H7 (cell line): ENCODE data around the gene ARMH3. TPM values are rescaled to one million over a fixed set of nuclear protein-coding genes. Genes with fewer than 3 reads are reported as not detected.

Experiments used
- DNase-seq: peaks from one replicate; pipeline ENCODE4 v3.0.0; 2012
- H3K27me3 ChIP-seq: 2 replicates; pipeline ENCODE4 v1.6.0; 2011; ENCODE audit warnings: mild to moderate bottlenecking, low read length; ENCODE audit not compliant: control insufficient read depth, insufficient read depth
- H3K36me3 ChIP-seq: replicated peaks from 2 replicates; pipeline ENCODE4 v1.5.1; 2011; ENCODE audit warnings: low read length; ENCODE audit not compliant: control insufficient read depth, insufficient read depth
- H3K4me3 ChIP-seq: 2 replicates; pipeline ENCODE4 v1.5.1; 2011; ENCODE audit warnings: low read depth, mild to moderate bottlenecking, control low read depth, low read length, moderate library complexity; ENCODE audit not compliant: insufficient read depth
- total RNA-seq: library from RNA; depleted of rRNA; stranded (reverse); fragments of >200 nt; shearing (Covaris generic); gene quantifications from 2 replicates; pipeline ENCODE4 v1.2.3, GENCODE V29; 2014

Gene ARMH3
- total RNA-seq, 1 experiment from 2014 or later = 4.4 TPM

DNA sequence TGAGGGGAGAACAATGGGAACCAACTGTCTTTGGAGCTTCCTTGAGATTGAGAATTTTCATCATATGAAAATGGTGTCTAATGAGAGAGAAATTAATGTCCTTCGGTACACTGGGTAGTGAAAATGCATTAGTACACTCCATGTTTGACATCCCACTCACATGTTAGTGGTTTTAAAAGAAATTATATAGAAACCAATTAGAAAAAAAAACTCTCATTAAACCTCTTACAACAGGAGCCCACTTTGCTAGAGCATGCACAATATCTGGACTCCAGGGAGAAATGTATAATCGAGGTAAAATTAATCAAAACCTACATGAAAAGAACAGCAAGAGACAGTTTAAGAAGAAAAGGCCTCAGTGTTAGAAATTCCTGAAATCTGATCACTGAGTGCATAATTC is 133.1 kb downstream of the ARMH3 start:
- Histone ChIP-seq H3K27me3 (no peaks in the 10 kb centered on the region), H3K36me3 (no peaks in the 10 kb centered on the region), H3K4me3 (no peak overlapping the region)
- DNase-seq = no peak

DNA sequence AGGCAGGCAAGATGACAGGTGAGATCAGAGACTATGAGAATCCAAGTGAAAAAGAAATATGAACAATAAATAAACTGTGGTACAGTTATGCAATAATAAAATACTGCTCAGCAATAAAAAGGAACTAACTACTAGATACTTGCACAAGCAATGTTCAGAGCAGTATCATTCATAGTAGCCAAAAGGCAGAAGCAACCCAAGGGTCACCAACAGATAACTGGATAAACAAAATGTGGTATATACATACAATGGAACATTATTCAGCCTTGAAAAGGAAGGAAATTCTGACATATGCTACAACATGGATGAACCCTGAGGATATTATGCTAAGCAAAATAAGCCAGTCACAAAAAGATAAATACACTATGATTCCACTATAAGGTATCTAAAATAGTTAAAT is 135.4 kb downstream of the ARMH3 start:
- H3K36me3 ChIP-seq = no peaks in the 10 kb centered on the region
- no peak overlapping the region for H3K4me3 ChIP-seq
- DNase-seq = no peak

DNA sequence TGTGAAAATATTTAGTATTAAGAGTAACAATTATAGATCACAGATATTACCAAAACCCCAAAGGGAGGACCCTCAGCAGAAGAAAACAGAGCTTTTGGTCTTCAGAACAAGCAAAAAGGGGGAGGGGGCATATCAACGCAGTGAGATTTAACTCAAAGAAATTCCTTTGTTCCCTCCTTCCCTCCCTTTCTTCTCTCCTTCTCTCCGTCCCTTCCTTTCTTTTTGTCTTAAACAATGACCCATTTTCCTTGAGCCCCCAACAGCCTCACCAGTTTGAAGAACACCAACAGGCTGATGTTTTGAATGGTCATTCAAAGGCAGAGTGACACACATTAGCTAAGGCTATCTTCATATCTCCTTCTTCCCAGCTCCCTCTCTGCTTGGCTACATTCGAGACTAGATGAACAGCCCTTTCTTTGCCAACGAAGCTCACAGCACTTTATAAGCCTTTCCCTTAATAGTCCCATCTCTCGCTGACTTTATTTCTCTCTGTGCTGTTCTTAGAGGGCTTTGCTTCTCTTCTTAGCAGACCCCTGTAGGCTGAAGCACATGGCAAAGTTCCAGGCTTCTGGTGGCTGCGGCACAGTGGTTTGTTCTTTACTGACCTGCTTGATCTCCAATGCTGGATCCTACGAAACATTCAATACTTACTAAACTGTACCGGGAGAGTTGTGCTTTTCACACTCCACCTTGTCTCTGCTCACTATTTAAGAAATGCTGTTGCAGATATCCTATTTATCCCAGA is 136.8 kb downstream of the ARMH3 start:
- Histone ChIP-seq H3K36me3 (no peaks in the 10 kb centered on the region), H3K4me3 (no peak overlapping the region), H3K27me3 (no peaks in the 10 kb centered on the region)
- DNase-seq = no peak

More for the DNA sequence above, 135.4 kb downstream of the ARMH3 start:
- no peaks in the 10 kb centered on the region for H3K27me3 ChIP-seq

- no peak for DNase-seq
- no peaks in the 10 kb centered on the region for H3K36me3 ChIP-seq
- no peaks in the 10 kb centered on the region for H3K27me3 ChIP-seq
- H3K4me3 ChIP-seq = no peak overlapping the region
Observed at GRCh38 chr10:101912561-101913179, 143.3 kb downstream of the ARMH3 start.

- DNase-seq = no peak
- Histone ChIP-seq H3K27me3 (no peaks in the 10 kb centered on the region), H3K4me3 (no peak overlapping the region), H3K36me3 (no peaks in the 10 kb centered on the region)
Observed at GRCh38 chr10:101906586-101907183, 149.3 kb downstream of the ARMH3 start.

- H3K27me3 ChIP-seq = no peaks in the 10 kb centered on the region
- DNase-seq = no peak
- H3K36me3 ChIP-seq = no peaks in the 10 kb centered on the region
- no peak overlapping the region for H3K4me3 ChIP-seq
Observed at GRCh38 chr10:101905251-101905650, 150.7 kb downstream of the ARMH3 start.

DNA sequence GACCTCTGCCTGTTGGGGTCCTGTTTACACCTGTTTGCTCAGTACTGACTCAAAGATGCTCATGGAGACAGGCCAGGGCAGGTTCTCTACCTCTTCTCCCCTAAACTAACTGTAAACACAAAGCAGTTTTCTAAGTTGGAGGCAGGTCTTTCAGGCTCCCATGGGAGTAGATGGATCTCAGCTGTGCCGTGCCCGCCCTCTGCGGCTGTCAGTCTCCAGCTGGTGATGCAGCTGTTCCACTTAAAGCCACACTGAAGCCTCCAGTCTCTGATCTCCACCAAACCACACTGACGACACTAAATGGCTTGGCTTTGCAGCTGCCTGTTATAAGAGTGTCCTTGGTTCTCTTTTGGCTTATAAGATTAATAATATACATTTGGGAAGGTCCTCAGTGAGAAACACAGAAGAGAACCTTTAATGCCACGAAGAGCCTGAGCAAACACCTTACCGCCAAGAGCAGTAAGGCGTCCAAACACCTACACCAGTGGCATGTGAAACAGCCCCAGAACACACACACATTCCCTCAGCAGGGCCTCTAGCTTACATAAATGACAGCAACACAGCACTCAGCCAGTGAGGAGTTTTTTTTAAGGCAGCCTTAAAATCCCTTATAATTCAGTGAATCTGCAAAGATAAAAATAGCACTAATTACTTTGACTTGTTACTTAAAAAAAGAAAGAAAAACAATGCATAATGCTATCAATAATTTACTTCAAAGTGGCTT is 152.0 kb downstream of the ARMH3 start:
- DNase-seq = no peak
- Histone ChIP-seq H3K27me3 (no peaks in the 10 kb centered on the region), H3K36me3 (no peaks in the 10 kb centered on the region), H3K4me3 (no peak overlapping the region)

DNA sequence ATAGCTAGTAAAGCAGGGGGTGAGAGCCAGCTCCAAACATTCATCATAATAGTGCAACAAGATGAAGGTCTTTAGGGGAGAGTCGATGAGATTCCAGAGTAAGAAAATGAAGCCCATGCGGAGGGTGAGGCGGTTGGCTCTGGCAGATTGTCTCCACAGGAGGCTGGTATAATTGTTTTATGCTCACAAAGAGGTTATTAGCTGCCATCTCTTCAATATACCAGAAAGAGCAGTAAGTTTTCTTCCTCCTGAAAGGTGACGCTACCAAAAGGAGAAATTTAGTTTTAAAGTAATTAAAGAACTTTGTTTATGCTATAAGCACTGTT is 153.2 kb downstream of the ARMH3 start:
- Histone ChIP-seq H3K27me3 (no peaks in the 10 kb centered on the region), H3K36me3 (no peaks in the 10 kb centered on the region), H3K4me3 (no peak overlapping the region)
- DNase-seq = no peak

- Histone ChIP-seq H3K36me3 (no peaks in the 10 kb centered on the region), H3K27me3 (no peaks in the 10 kb centered on the region), H3K4me3 (no peak overlapping the region)
- DNase-seq = peak; percentile 46
Observed at GRCh38 chr10:101902032-101902819, 153.7 kb downstream of the ARMH3 start.

DNA sequence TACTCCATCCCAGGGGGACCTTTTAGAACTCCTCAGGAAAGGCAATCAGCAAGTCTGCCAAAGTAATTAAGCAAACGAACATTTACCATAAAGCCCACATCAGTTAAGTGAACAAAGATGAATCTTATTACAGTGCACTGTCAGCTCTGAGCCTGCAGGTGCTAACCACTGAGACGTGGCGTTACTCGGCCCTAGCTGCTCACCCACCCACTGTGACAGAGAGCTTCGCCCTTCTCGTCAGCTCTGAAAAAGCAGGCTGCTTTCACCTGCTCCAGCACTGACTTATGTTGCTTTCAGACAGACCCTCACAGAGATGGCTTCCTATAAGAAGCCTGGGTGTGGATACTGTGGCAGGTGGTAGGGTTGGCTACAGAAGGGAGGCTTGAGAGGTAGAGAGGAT is 154.6 kb downstream of the ARMH3 start:
- H3K36me3 ChIP-seq = no peaks in the 10 kb centered on the region
- DNase-seq = peak; percentile 41
- H3K27me3 ChIP-seq = no peaks in the 10 kb centered on the region
- no peak overlapping the region for H3K4me3 ChIP-seq

GRCh38 chr10:101897633-101898032 is 158.3 kb downstream of the ARMH3 start:
- Histone ChIP-seq H3K36me3 (no peaks in the 10 kb centered on the region), H3K27me3 (no peaks in the 10 kb centered on the region), H3K4me3 (no peak overlapping the region)
- no peak for DNase-seq

GRCh38 chr10:101896225-101896877 is 159.6 kb downstream of the ARMH3 start:
- Histone ChIP-seq H3K36me3 (no peaks in the 10 kb centered on the region), H3K4me3 (no peak overlapping the region), H3K27me3 (no peaks in the 10 kb centered on the region)
- no peak for DNase-seq

- H3K36me3 ChIP-seq = no peaks in the 10 kb centered on the region
- DNase-seq = no peak
- H3K27me3 ChIP-seq = no peaks in the 10 kb centered on the region
- H3K4me3 ChIP-seq = no peak overlapping the region
Observed at GRCh38 chr10:101895781-101896180, 160.2 kb downstream of the ARMH3 start.

- Histone ChIP-seq H3K4me3 (no peak overlapping the region), H3K27me3 (no peaks in the 10 kb centered on the region), H3K36me3 (no peaks in the 10 kb centered on the region)
- no peak for DNase-seq
Observed at GRCh38 chr10:101894742-101895141, 161.2 kb downstream of the ARMH3 start.
